Fibroblast of lung (primary cell): ENCODE measurements around the gene MCRIP1.

Experiments
- EZH2 ChIP-seq: IDR thresholded peaks from 2 replicates; pipeline ENCODE4 v1.5.1; 2012; ENCODE audit warnings: low read length, control low read depth, mild to moderate bottlenecking; ENCODE audit errors: missing control alignments
- TF ChIP-seq, protein P1 (sequence below), 2 donors: IDR thresholded peaks in 1 of 2; conservative IDR thresholded peaks in 1 of 2; 1 replicate in 1 of 2; 2 replicates in 1 of 2; pipeline ENCODE4 v1.5.1; 2011 to 2012; ENCODE audit warnings: low read length in 2 of 2, control low read depth in 1 of 2, inconsistent platforms in 1 of 2, low read depth in 1 of 2, mild to moderate bottlenecking in 1 of 2

DNA sequence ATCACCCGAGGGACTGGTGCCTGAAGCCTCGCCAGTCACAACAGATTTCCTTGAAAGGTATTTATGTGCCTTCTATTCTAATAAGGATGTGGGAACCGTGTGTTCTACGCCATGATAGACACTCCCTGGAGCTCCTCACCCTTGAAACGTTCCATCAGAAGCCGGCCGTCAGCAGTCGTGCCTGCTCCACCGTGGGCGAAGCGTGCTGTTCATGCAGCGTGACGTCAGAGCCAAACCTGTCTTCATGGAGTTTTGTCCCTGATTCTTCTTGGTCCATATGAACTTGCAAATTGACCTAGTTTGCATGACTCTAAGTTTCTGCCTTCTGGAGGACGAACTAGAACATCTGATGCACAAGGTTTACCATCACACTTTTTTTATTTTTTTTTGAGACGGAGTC, 6.2 kb upstream of the MCRIP1 start:
- TF ChIP-seq, protein P1, sequence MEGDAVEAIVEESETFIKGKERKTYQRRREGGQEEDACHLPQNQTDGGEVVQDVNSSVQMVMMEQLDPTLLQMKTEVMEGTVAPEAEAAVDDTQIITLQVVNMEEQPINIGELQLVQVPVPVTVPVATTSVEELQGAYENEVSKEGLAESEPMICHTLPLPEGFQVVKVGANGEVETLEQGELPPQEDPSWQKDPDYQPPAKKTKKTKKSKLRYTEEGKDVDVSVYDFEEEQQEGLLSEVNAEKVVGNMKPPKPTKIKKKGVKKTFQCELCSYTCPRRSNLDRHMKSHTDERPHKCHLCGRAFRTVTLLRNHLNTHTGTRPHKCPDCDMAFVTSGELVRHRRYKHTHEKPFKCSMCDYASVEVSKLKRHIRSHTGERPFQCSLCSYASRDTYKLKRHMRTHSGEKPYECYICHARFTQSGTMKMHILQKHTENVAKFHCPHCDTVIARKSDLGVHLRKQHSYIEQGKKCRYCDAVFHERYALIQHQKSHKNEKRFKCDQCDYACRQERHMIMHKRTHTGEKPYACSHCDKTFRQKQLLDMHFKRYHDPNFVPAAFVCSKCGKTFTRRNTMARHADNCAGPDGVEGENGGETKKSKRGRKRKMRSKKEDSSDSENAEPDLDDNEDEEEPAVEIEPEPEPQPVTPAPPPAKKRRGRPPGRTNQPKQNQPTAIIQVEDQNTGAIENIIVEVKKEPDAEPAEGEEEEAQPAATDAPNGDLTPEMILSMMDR (conservative IDR thresholded peaks at IDR 0.05 in 1 of 2, IDR thresholded peaks at IDR 0.05 in 1 of 2; ENCODE audit: low read depth in 1 of 2, low read length in 2 of 2), result no peak
- TF ChIP-seq EZH2, result no peak
